GM19395 (cell line): ENCODE measurements around the gene HK2.
"Not testable (repeated sequence)": the region's sequence is repeated elsewhere in the genome, so short reads cannot be mapped to it uniquely, and the experiment has no call there.

Experiments
- ATAC-seq: cut with Tn5 transposase; IDR thresholded peaks from one replicate; pipeline ENCODE4 v1.9.1; 2021; ENCODE audit warnings: mild to moderate bottlenecking, moderate library complexity; ENCODE audit not compliant: unreplicated experiment

Gene HK2

DNA sequence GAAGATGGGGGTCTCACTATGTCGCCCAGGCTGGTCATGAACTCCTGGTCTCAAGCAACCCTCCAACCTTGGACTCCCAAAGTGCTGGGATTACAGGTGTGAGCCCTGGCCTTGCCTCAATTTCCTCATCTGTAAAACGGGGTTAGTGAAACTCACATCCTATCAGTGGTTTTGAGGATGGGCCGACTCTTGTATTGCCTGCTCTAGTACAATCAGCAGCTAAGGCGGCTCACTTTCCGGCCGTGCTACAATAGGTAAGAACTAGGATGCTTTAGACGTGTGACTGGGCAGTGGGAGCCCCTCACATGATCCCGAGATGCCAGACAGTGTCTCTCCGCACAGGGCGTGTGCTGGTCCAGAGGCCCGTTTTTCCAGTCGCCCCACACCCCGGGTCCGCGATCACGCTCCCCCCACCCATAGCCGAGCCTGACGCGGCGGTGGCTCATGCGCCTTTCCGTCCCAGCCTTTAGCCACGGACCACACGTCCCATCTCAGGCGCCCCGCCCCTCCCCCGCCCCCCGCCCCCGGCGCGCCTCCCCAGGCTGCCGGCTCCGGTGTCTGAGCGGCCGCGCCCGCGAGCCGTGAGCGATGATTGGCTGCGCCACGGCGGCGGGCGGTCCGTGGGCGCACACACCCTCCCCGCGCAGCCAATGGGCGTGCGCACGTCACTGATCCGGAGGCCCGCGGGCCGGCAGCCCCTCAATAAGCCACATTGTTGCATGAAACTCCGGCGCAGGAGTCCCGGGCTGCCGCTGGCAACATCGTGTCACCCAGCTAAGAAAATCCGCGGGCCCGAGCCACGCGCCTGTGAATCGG lies at the start of gene HK2:
Gene HK2 (plus strand): TSS at position 710 of the 816 bp plus-strand sequence. CDS start 454 bp downstream, outside the sequence.
- peak; percentile 75 for ATAC-seq

DNA sequence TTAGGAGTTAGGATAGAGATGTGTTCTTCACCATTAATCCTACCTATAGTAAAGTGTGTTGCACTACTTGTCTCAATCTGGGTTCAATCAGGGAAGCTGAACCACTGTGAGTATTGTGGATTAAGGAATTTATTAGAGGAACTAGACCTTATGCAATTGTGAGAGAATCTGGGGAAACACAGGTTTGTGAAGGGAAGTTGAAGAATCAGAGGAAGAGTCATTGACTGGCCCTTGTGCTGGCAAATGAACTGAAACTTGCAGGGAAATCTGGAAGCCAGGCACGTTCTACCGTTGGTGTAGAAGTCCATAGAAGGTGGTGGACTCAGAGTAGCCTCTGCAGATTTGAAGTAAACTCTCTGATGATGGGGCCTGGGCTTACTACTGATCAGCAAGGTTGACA lies 44.7 kb upstream of the HK2 start:
- ATAC-seq = no peak

DNA sequence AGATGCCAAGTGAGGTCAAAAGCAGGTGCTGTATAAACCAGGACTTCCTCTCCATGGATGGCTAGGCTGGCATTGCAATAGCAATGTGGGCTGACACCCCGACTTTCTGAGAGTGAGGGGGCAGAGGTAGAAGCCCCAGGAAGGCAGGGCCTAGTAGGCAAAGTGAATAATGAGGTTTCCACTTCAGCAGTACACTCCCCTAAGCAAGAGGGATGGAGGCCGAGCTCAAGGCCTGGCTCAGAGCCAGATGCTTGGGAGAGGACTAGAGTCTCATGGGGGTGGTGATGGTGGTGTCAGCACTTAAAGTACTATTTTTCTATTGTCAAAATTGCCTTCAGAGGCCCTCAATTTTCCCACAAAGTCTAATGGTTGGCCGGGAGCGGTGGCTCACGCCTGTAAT lies 41.6 kb upstream of the HK2 start:
- ATAC-seq = no peak

DNA sequence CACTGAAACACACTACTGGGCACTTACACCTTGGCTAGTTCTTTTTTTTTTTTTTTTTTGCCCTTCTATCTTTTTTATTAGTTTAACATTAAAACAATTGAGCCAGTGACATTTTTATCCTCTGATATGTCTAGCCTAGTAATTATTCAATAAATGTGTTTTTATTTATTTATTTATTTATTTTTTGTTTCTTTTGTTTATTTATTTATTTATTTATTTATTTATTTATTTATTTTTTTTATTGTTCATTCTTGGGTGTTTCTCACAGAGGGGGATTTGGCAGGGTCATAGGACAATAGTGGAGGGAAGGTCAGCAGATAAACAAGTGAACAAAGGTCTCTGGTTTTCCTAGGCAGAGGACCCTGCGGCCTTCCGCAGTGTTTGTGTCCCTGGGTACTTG lies 39.0 kb upstream of the HK2 start:
- not testable (repeated sequence) for ATAC-seq

DNA sequence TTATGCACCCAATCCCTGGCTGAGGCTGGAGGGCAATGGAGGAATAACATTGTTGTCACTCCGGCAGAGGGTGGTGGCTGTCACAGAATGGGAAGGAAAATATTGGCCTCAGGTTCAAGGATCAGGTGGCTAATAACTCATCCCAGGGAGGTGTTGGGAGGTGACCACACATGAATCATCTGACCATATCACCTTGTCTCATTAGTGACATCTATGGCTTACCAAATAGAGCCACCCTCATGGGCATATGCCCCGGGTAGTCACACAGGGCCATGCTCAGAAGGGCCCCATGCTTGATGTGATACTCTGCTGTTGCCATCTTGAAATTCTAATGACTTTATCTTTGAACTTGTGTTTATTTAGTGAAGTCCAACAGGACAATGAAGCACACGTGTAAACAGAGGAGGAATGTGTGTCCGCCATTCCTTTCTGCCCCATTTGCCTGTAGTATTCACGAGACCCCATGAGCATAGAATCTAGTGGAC lies 27.5 kb upstream of the HK2 start:
- no peak for ATAC-seq

DNA sequence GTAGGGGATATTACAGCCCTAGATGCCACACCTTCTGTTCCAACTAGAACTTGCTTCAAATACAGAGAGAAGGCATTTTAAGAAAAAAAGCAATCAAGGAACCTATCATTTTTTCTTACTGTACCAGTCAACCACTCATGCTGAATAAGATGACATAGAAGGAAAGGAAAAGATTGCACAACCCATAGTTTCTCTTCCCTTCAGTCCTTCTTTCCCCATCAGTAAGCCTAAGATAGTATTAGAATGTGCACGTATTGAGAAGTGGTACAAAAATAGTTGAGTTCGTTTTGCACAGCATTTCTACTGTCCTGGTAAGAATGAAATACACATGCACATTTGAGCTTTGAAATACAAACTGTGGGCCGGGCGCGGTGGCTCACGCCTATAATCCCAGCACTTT lies 27.0 kb upstream of the HK2 start:
- no peak for ATAC-seq

DNA sequence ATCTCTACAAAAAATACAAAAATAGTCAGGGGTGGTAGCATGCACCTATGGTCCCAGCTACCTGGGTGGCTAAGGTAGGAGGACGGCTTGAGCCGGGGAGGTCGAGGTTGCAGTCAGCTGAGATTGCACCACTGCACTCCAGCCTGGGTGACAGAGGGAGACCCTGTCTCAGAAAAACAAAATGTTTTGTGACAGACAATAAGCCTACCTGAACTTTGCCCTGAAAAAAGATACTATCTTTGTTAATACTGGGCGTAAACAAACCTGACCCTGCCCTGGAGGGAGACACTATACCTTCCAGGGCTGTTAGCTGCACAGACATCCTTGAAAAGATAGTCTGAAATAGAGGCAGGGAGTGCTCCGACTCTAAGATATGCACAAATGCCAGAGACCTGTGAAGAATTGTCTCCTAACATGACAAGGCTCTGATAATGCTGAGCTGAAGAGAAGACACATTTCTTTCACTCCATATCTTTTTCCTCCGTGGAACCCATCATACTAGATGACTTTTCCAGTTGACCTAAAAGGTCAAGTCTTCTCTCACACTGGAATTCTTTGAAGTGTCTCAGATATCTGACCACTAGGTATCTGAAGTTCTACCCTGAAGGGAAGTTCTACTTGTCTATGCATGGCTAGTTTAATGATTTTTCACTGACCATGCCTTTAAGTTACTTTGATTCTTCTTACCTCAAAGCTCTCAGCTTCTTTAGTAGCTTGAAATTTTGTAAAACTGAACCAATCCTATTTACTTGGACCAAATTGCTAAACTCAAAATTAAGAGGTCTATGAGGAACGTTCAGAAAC lies 20.9 kb upstream of the HK2 start:
- no peak for ATAC-seq

DNA sequence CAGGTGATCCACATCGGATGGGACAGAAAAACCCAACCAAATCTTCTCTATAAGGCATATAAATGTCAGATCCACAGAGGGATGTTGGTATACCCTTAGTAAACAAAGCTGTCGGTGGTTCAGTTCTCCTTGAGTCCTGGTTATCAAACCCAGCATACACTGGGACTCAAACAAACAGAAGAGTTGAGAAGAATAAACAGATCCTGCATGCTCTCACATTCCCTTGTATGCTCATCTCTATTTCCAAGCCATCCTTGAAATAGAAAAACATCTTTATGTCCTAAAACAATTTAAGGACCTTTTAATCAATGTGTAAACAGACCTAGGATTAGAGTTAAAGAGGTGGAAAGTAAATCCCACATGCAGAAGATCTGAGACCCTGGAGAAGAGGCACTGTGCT lies 19.8 kb upstream of the HK2 start:
- ATAC-seq = no peak

DNA sequence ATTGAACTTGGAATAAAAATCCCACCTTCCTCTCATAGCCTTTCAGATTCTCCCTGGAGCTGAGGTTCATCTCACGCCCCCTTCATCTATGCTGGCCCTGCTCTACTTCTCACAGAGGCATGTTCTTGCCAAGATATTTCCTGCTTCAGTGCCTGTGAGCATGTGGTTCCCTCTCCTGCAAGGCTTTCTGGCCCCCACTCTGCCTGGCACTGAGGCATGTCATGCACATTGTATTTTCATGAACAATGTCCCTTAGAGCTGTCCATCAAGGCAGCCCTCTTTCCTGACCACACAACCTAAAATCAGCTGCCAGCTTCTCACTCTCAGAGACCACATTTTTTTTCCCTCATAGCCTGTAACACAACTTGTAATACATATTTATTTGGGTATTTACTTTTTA lies 18.0 kb upstream of the HK2 start:
- no peak for ATAC-seq

DNA sequence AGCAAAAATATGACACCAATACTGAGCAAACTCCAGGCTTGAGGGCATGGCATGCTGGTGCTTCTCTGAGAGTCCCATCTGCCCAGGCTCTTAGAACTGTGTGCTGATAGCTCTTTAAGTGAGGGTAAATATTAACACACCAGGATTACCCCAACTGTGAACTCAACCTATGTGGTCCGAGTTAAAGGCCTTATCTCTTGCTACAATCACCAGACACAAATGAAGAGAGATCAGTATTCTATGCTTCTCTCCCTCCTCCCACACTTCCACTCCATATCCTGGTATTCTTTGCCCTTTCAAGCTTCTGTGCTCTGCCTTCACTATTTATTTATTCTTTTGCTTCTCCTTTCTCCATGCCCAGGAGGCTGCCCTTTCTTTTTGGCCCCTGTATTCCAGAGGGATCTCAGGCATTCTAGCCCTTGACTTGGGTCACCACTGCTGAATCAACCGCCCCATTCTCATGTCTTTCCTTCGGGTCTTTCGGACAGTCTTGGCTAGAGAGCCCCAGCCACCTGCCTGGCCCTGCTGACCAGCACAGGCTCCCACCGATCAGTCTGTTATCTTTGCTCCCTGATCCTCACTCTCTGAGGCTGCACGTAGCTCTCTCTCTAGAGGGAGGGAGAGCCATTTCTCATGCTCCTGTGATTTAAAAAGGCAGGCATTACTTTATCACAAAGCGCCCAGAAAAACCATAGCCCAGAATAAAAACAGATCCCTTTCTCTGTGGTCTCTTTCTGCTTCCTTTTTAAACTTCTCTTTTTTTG lies 17.2 kb upstream of the HK2 start:
- ATAC-seq = no peak

DNA sequence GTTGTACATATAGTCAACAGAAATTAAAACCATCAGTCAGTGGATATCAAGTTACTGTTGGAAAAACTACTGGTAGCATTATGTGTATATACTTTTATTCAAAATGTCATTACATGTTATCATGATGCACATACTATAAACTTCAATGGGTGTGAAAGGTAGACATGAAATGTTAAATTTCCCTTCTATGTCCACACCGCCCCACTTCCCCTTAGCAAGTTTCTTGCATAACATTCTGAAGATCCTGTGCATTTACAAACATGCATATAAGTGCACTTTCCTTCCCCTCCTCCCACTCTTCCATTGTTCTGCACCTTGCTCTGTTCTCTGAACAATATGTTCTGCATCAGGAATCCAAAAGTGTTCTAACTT lies 16.6 kb upstream of the HK2 start:
- no peak for ATAC-seq

DNA sequence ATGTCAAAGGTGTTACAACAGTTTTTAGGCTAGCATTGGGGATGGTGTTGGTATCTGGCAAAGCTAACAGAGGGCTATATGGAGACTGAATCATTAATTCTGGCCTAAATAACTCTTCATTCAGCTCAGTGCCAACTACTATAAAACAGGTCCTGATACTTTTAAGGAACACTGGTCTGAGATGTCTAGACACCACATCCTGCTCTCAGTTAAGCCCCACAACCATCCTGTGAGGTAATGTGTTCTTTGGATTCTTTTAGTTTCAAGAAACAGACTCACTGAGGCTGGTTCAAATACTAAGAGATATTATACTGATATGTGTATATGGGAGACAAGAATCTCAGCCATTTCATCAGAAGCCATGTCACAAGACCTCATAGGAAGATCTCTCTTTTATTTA lies 14.2 kb upstream of the HK2 start:
- no peak for ATAC-seq

DNA sequence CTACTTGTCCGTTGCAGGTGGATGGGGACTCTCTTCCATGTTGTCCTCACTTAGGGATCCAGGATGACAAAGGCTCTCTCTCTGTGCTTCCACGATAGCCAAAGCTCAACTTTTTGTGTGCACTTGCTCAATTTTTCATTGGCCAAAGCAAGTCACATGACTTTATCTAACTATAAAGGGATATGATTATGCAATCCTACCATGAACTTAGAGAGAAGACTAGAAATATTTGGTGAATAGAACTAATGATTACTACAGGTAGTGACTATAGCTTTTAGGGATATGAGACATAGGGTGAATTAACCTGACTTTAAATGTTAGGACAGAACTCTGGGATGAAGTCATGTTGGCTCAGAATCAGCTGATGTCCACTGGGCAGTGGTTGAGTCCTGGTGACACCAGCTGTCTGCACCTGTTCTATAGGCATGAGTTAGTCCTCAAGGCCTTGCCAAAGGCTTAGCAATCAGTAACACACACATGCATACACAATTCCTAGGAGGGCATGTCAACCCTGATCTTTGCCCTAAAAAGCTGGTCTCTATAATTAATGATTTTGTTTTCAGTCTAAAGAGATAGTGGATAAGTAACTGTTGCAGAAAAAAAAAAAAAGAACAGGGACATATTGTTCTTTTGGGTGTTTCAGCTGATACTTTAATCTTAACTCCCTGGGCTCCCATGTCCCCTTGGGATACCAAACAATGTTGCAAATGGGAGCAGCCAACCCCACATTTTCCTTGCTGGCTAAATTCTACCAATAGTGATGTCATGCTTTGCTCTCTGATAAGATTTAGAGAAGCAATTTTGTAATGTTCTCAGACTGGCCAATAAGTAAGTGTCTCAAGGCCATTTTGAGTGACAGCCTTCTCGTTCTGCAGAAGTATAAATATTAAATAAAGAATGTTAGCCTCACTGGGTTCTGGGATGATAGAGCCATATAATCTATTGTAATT lies 12.5 kb upstream of the HK2 start:
- ATAC-seq = no peak

DNA sequence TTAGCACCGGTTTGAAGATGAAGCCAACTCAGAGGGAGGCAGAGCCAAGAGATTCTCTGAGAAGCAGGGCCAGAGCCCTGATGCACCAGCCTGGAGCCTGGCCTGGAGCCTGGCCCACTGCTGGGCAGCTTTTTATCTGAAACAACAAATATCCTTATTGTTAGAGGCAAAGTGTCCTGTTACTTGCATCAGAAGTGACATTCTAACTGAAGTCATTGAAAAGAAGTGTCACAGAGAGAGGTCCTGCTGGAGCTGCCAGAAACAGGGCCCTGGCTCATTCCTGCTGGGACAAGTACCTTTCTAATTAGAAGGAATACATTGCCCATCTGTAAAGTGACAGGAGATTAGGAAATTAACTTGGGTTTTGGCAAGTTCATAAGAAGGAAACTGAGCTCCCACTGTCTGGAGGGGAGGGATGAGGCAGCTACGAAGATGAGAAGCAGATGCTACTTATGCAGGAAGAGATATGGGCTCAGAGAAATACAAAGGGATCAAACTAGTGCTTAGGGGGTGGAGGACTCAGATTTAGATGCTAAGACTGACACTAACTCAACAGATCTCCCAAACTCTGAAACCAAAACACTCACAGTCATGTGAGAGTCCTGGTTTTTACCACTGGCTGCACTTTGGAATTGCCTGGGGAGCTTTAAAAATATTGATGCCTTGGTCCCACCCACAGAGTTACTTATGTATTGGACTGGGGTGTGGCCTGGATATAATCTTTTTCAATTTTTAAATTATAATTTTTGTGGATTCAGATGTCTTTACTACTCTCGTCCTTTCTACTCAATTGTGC lies 11.0 kb upstream of the HK2 start:
- ATAC-seq = no peak

DNA sequence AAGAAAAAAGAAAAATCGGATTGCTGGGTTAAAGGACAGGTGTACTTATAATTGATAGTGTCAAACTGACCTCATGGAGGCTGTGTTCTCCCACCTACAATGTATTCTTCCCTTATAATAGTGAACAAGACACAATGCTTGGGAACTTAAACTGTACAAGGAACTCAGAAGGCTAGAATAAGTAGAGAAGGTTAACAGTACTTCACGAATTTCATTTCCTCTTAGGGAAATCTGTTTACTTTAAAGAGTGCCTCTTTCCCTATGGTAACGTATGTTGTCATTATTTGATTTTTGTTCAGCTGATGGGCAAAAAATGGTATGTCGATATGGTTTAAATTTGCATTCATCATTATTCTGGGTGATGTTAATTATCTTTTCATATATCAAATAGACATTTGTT lies 9.2 kb upstream of the HK2 start:
- ATAC-seq = no peak

DNA sequence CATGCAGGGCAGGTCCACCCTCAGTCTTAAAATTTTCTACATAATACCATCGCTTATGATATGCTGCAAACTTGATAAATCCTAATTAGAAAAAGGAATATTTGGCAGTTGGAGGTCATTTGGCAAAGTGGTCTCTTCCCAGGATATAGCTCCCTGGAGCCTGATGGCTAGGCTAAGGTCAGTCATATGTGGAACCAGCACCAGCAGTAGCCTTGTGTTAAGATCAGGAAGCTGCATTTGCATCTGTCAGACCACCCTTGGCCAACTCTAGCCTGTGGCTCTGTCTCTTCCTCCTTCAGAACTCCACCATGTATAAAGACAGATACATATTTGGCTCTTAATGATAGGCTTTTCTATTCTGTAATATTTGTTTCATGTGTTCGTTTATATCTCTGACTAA lies 5.4 kb upstream of the HK2 start:
- no peak for ATAC-seq

DNA sequence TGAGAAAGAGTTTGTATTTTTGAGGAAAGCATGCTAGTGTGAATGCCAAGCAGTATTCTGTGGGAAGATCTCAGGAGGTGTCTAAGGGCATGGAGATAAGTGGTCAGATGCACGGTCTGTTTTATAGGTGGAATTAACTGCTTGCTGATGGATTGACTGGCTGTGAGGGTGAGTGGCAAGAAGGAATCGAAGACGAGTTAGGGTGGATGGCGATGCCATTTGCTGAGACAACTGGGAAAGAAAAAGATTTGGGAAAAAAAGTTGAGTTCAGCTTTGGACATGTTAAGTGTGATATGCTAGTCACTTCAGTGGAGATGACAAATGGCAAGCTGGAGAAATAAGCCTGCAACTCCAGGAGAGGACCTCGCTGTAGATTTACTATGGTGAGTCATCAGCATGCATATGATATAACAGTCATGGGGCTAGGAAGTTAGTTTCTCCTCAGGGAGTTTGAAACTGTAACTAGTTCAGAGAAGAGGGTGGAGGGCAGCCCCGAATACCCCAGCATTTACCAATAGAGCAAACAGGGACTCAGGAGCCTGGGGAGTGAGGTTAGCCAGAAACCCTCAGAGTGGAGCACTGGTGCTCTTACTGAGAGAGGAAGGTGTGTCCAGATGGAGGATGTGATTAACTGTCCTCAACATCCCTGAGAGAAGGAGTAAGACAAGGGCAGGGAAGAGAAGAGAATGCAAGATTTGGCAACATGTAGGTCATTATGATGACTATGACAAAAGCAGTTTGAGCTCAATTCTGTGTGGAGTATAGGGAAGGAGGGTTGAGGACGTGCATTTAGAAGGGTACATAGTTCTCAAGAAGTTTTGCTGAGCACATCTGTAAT lies 2.0 kb upstream of the HK2 start:
- no peak for ATAC-seq

DNA sequence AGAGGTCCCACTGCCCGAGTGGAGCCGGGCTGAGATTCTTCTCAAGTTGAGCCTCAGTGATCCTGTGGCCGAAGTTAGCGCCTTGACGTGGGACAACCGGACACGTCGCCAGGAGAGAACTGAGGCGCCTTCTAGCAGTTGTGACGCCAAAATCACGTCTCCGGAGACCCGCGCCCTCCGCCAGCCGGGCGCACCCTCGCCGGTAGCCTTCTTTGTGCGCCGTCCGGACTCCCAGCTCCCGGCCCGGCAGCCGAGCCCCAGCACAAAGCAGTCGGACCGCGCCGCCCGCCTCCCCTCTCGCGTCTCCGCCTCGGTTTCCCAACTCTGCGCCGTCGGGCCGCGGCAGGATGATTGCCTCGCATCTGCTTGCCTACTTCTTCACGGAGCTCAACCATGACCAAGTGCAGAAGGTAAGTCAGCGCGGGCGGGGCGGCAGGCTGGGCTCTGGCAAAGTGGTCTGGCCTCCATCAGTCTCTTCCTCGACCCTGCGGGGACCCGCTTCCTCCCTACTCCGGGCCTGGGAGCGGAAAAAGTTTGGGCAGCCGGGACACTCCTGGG lies 386 bp downstream of the HK2 start:
- peak; percentile 13 for ATAC-seq
